Fibroblast of skin of right quadriceps (primary cell): ENCODE results near the gene MTSS2.

Source experiments
- DNase-seq: peaks from one replicate; pipeline ENCODE4 v3.0.0-alpha.2; 2013

MTSS2 gene

DNA sequence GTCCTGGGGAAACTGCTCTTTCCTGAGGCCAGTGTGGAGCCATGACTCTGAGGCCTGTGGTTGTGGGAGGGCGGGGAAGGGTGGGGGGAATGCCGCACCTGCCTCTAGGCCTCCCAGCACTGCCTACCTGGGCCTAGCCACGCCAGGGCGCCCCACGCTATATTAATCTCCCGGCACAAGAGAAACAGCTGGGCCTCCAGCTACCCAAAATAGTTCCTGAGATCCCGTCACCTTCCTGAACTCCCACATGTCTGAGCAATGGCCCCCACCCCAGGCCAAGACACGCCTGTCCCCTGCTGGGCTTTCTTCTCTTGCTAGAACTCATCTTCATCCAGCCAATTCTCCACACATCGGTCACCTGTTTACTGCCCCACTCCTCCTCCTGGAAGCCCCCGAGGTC lies 13.0 kb upstream of the MTSS2 start:
- no peak for DNase-seq

DNA sequence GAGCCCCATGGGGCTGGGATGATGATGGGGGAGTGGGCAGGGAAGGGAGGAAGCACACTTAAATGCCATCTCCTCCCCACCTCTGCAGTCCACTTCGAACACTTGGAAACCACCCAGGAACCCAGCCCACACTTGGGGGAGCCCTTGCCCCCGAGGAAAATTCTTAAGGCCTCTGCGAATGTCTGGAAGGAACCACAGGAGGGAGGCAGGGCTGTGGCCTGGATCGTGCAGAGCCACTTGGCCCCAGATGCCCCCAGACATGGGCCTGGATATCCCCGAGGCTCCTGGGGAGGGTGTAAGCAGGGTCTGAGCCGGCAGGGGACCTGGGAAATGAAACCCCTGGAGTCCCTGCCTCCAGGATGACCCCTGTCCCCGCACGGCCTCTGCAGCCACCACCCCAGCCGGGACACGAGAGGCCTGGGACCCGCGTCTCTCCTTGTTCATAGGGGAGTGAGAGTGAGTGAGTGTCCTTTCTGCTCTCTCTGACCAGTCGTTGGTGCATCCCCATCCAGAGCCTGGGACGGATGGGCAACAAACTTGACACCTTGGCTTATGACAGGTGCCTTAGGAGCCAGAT lies 11.8 kb upstream of the MTSS2 start:
- no peak for DNase-seq

- DNase-seq = no peak
Measured at GRCh38 chr16:70696952-70697593, 11.2 kb upstream of the MTSS2 start.

- no peak for DNase-seq
Measured at GRCh38 chr16:70696355-70696754, 10.5 kb upstream of the MTSS2 start.

DNA sequence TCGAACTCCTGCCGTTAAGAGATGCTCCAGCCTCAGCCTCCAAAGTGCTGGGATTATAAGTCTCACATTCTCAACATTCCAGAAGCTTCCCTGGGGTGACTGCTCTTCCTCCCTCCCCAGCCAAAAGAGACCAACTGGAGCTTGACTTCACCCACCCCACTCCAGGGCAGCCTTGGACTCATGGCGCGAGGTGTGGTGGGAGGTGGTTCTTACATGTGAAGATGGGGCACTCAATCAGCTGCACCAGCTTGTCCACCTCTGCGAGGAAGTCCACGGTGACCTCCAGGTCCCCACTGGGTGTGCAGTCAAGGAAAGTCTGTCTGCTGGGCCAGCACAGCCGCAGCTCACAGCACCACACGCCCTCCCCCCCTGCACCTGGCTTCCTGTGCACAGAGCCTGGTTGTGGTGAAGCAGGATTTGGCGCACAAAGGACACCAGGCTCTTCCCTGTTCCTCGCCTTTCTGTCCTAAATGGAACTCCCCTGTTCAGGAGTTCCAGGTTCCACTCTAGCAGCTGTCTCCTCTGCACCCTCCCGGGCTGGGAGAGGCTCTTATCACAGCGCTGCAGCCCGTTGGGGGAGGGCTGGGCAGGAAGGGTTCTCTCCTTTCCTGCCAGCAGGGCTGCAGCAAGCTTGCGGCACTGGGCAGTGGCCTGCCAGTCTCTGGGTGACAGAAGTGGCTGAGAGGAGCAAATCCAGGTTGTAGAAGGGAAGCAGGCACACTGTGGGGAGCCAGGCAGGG lies 9.6 kb upstream of the MTSS2 start:
- DNase-seq = peak; percentile 32

- no peak for DNase-seq
Measured at GRCh38 chr16:70694868-70695218, 9.0 kb upstream of the MTSS2 start.

GRCh38 chr16:70694088-70694867 lies 8.4 kb upstream of the MTSS2 start:
- DNase-seq = peak; percentile 87

DNA sequence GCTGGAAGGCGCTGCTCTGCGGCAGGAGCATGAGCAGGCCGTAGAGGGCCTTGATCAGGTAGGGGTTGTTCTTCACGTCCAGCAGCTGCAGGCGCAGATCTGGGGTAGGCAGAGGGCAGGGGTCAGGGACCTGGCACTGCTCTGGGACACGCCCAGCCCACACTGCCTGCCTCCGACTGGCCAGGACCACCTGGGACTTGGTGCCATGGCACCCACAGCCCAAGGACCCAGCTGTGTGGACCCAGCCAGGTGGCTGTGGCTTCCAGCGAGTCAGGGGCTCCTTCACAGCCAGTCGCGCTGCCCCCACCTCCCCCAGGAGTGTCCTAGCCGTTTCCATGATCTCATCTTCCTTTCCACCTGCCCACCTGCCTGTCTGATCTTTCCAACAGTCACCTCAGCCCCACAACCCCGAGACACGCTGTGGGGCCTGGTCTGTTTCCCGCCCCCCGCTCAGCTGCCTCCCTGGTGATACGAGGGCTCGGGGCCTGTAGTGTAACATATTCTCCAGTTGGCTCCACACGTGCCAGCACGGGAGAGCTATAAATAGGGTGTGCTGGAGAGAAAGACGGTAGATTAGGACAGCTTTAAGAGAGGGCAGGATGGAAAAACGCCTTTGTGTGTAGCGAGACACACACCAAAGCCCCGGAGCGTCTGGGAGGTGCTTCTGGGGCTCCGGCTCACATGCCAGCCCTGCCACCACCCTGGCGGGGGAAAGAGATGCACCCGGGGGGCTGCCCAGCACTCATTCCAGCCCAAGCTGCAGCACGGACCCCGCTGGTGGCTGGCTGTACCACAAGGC lies 7.2 kb upstream of the MTSS2 start:
- peak; percentile 57 for DNase-seq

DNA sequence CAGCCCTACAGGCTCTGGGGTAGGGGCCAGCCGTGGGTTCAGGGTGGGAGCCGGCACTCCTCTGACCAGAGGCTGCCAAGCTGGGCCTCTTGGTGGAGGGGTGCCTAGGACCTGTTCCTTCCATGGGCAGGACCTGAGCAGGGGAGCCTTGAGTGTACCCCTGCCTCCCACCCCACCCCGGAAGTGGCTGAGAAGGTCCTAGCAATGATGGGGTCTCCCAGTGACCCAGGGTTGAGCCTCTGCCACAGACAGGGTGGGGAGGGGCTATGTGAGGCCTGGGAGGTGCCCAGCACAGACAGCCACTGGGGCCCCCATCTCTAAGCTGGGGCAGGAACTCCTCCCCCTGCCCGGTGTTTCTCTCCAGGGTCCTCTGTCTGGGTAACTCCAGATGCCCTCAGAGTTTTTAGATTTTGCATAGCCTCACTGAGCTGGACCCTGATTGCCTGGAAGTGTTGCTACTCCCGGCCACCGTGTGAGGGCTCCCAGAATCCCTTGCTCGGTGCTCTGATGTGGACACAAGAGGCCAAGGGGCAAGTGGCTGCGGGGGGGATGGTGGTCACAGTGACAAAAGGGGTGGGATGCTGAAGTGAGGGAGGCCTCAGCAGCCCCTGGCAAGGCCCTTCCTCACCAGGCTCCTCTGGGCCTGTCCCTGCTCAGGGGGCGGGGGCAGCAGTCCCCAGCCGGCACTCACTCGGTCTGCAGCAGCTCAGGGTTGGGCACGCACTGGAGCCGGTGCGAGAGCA lies 6.4 kb upstream of the MTSS2 start:
- DNase-seq = peak; percentile 31

DNA sequence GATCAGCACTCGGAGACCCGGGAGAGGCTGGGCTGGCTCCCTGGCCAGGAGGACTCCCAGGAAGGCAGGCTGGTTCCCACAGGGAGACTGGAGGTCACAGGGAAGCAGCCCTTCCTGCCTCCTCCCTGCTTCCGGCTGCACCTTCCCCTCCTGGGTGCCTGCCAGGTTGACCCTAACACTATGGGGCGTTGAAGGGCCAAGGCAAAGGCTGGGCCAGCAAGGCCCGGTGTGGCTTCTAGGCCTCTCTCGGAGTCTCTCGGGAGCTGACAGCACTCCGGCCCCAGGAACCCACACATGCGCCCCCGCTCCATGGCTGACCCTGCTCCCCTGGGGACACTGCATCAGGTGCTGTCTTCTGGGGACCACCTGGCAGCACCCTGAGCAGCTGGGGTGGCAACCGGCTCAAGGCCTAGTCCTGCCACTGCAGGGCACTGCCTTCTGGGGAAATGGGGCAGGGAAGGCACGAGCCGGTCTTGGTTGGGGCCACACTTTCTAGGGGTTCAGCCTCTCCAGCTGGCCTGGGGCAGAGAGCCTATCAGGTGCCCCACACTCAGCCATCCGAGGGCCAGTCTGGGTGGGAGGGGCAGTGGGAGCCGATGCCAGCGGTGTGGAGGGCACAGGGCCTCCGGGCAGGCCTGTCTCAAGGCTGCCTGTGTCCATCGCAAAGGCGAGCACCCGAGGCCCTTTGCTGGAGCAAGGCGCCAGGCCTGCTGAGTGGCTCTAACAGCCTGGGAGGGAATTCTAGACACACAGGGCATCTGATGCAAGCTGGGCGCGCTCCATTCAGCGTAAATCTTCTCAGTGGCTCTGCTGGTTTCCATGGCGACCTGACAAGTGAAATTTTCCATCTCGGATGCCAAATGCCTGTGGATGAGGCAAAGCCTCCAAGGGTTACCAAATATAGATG lies 5.6 kb upstream of the MTSS2 start:
- DNase-seq = peak; percentile 98

DNA sequence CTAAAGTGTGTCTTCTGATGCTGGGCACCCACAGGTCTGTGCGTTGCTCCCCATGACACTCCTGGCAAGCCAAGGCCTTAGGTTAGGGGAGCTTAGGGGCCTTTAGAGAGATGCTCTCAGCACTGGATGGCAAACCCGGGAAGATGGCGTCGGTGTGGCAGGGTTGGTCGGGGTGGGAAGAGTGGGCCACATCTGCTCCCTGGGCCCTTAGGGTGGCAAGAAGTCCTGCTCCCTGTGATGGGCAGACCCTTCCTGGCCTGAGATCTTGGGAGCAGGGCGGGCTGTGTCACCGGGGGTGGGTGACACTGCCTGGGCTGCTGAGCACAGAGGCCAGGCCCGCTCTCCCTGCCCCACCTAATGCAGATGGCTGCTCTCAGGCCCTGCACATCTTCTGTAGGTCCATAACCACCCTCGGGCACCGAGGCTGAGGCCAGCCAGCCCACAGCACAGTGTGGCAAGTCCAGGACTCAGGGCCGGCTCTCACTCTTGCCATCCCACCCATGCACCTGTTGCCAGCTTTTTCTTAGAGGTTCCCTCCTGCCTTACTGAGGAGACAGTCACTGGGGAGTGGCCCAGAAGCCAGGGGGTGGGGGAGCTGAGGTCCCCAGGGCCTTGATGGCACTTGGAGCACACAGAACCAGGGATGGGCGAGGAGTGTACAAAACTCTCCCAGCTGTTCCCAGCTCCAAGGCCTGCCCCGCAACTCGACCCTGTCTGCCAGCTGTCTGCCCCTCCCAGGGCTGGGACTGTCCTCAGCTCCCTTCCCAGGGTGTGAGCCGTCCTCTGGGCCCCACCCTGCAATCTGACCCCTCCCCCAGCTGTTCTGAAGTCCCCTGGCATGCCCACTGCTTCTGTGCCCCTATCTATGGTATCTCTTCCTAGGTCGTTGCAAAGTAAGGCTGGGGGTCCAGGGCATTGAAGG lies 4.4 kb upstream of the MTSS2 start:
- no peak for DNase-seq

DNA sequence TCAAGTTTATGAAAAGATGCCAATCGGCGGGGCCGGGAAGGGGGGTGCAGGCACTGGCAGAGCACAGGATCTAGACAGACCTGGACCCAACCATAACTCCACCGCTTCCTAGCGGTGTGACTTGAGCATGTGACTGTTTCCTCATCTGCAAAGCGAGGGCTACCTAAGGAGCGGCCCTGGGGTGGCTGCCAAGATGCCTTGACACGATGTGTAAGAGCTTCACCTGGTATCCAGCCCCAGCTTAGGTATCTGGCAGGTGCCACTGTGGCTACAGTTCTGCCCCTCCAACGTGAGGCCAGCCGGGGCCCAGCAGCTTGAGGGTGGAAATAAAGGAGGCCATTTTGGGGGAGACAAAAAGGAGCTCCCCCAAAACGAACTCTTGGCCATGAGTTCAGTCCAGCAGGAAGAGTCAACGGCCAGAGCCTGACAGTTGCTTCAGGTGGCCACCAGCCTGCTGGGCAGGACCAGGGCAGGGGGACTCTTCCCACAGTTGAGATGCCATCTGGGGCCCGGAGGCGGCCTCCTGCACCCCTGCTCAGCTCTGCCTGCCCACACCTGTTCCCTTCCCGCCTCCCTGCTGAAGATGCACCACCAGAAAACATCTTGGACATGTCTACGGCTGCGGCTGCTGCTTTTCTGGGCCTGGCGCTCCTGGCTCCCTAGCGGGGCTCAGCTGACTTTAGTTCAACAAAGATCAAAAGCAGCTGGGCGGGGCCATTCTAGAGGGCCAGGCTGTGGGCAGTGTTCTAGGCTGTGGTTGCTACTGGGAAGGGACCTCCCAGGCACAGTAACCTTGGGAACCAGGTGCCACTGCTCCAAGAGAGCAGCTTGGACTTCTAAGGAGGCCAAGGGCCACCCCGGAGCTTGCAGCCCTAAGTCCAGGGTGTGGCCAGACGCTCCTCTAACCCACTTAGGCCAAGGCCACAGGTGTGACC lies 3.4 kb upstream of the MTSS2 start:
- no peak for DNase-seq

GRCh38 chr16:70688246-70688742 lies 2.4 kb upstream of the MTSS2 start:
- peak; percentile 50 for DNase-seq

DNA sequence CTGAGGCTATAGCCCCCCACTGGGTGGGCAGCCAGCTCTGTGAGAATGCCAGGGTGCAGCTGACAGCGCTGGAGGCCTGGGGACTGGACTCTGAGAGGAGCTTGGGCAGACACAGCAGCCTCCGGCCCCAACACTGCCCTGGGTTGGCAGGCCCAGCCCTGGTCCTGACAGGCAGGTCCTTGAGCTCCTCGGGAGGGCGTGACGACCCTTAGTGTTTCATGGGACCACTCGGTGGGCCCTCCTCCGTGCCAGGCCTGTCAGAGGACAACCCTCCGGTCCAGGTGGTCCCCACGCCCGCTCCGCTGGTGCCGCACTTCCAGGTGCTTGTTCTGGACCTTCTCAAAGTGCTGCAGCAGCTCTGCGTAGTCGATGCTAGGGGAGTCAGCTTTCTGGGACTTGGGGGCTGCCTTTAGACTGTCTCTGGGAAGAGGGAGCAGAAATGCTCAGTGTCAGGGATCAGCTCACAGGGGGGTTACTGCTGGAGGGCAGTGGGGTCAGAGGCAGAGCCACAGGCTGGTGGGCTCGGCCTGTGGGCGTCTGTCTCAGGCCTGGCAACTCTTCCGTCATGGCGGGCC lies 1.9 kb upstream of the MTSS2 start:
- DNase-seq = no peak

DNA sequence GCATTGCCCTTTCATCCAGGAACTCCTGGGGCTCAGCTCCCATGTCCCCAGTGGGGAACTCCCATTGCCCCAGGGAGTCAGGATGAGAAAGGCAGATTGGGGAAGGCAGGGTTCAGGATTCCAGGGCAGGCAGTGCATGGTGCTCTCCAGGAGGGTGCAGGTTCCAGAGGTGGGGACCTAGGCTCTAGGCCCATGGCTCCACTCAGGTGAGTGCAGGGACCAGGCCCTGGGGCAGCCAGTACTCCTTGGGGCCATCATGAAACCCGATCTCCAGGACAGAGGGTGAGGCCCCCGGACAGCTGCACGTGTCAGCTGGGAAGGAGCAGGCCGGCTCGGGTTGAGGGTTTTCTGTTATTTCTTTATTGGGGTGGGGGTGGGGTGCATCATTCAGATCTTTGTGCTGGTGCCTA lies 1.3 kb upstream of the MTSS2 start:
- no peak for DNase-seq

GRCh38 chr16:70686376-70687101 lies 686 bp upstream of the MTSS2 start:
- DNase-seq = no peak
